Stimulated activated CD4-positive, alpha-beta T cell treated with anti-CD3 and anti-CD28 coated beads, Interleukin-2, amount 100 ng/mL, for 4 hours (primary cell): ENCODE data around the gene OSTC.

Experiments used
- DNase-seq: peaks from one replicate; pipeline ENCODE4 v3.0.0-alpha.2; 2020; ENCODE audit warnings: low read depth

Gene OSTC

DNA sequence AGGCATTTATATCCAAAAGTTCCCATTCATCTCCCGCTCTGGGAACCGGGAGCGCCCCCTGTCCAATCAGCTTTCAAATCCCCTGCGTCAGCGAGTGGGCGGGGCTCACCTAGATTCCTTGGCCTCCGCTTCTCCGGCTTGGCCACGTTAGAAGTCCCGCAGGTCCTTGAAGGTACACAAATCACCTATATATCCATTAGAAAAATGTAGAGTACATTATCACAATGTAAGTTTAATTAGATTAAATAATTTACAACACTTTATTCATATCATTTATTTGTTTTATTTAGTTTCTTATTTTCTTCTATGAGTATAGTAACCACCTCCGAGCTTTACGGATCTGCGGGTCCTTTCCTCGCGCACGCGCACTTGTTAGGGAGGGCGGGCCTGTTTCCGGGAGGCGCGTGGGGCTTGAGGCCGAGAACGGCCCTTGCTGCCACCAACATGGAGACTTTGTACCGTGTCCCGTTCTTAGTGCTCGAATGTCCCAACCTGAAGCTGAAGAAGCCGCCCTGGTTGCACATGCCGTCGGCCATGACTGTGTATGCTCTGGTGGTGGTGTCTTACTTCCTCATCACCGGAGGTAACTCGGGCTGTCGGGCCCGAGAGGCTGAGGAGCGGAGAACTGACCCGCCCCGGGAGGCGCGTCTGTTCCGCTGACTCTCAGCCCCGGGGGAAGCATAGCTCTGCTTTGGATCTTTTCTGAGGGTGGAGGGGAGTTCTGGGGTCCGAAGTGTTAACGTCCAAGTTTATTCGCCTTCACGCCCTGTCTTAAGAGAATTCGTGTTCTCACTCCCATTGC lies at the start of gene OSTC:
Gene OSTC, plus strand, starts transcription at position 388 of the 802 bp plus-strand sequence. Its CDS starts 57 bp downstream, at position 445.
- peak; percentile 86 for DNase-seq

GRCh38 chr4:108601106-108601505 lies 49.3 kb upstream of the OSTC start:
- no peak for DNase-seq

DNA sequence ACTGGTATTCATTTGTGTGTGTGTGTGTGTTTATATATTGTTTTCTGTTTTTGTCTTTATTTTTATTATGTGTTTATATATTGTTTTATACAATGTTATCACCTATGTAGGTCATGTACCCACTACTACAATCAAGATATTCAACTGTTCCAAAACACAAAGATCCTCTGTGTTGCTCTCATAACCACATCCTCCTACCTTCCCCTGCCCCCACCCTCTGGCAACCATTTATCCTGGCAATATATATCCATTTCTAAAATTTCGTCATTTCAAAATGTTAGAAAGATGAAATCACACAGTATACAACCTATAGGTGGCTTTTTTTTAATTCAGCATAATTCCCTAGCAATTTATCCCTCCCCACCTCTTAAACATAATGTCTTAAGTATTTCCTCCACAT lies 48.9 kb upstream of the OSTC start:
- DNase-seq = no peak

- no peak for DNase-seq
Observed at GRCh38 chr4:108602163-108602562, 48.2 kb upstream of the OSTC start.

DNA sequence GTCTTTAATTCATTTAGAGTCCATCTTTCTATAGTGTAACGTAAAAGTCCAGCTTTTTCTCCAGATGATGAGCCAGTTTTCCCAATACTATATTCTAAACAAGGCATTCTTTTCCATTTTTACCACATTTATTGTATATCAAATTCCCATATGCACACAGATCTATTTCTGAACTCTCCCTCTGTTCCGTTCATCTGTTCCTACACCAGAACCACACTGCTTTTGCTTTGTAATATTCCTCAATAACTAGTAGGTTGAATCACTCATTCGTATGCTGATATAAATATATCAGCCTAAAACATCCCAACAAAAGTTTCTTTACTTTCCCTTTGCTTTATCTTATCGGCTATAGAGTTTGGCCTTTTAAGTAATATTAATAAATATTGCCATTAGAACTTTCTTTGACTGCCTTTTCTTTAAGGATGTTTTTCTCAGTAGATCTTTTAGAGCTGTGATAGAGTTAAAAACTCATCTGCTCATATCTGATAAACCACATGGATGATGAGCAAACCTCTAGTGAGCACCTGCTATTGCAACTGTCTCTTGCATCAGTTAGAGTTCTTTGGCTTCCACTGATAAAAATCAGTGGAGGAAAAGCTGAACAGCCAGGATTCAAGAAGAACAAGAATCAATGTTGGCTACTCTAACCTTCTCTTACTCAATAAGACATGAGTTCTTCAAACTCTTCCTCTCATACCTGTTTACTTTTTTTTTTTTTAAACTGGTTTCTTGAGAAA lies 43.2 kb upstream of the OSTC start:
- DNase-seq = no peak

- DNase-seq = no peak
Observed at GRCh38 chr4:108611365-108611764, 39.0 kb upstream of the OSTC start.

GRCh38 chr4:108612365-108612764 lies 38.0 kb upstream of the OSTC start:
- DNase-seq = no peak

DNA sequence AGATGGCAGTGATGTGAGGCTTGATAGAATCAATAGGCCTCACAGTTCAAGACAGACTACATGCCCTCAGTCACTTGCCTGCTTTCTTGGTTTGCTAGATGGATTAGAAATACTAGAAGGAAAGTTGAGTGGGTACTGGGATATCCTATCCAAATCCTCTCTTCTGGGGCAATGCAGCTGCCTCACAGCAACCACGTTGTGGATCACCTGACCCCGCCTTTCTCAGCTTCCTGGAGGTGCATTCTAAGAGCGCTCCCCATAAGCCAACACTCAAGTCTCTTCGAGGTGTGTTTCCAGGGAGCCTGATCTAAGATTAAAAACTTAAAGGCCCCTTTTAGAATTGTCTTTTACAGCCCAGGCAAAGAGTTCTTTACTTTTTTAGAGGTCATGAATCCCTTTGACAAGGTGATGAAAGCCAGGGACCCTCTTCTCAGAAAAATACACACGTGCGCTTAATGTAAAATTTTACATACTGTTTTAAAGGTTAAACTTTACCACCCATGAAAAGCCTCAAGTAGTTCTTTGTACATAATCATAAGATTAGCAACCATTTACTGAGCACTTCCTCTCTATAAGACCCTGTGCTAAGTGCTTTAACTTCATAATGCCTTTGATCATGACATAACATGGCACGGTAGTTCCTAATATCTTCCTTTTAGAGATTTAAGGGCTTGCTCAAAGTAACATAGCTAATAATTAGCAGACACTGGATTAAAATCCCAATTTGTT lies 30.9 kb upstream of the OSTC start:
- peak; percentile 23 for DNase-seq

- peak; percentile 98 for DNase-seq
Observed at GRCh38 chr4:108620101-108620932, 30.1 kb upstream of the OSTC start, which contains the start of gene RPL34. TSS of gene RPL34 (plus strand) at chr4:108620576. CDS start at chr4:108621960, 1,384 bp downstream.

GRCh38 chr4:108620933-108621905 lies 29.2 kb upstream of the OSTC start:
- no peak for DNase-seq

DNA sequence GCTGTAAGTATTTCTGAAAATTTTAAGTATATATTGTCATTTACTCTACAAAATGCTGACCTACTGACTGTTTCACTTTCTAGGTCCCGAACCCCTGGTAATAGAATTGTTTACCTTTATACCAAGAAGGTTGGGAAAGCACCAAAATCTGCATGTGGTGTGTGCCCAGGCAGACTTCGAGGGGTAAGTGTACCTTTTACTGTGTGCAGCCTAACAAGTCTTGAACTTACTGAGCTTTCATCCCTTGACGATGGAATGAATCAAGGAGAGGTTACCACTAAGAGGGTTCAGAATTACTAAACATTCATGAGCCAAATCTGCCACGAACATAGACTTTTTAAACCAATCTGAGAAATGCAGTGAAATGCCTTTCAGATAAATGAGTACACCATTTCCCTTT lies 28.4 kb upstream of the OSTC start:
- no peak for DNase-seq

DNA sequence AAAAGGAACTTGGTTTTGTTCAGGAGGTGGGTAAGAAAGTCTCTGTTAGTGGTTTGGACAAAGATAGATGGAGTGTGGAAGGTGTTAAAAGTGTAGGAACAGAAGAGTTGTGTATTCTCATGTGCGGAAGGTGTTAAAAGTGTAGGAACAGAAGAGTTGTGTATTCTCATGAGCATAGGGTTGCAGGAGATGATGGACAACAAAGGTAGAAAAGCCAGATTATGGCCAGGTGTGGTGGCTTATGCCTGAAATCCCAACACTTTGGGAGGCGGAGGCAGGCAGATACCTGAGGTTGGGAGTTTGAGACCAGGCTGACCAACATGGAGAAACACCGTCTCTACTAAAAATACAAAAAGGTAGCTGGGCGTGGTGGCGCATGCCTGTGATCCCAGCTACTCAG lies 27.6 kb upstream of the OSTC start:
- DNase-seq = no peak

DNA sequence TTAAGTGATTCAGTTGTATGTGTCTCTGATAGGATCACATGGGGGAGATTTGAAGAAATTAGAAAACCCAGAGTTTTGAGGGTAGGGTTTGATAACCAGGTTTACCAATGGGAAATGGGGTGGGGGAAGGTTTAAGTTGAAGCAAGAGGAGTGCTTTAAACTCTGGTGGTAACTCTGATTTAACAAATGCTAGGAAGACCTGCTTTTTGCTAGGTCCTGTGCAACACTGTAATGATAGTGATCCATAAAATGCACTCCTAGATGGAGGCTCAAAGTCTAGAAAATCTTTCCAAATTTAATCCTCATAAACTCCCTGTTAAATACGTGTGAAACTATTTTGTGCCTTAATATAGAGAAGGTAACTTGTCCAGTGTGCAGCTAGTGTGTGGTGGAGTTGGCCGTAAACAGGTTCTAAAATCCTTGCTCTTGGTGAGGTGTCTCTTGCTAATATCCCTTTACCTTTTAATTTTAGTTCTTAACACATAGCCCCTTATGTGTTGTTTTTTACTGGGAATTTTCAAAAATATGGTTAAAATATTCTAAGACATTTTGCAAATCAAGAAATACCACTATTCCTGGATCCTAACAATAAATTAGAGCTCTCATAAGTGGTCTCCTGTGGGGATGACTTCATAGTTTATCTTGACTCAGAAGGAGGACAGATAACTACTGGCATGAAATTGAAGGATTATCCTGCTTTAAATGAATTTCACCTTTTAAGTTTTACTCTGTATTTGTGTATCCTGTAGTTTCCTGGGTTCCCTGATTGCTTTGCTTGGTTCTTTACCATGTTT lies 25.9 kb upstream of the OSTC start:
- no peak for DNase-seq

- no peak for DNase-seq
Observed at GRCh38 chr4:108626056-108626455, 24.3 kb upstream of the OSTC start.

DNA sequence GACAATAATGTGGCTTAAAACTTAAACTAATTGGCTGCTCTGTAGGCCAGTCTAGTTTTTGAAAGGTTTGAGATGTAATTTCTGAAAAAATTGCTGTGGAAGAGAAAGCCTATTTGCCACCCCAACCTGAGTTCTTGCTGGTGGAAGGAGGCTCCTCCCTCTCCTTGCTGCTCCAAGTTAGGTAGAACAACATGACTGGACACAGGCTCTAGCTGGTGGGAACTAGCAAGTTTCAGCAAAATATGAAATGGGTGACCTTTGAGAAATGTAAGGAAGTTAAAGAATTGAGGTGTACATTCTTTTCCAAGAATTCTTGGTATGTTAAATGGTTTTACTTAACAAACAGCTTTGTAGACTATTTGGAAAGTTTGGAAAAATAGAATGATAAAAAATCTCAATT lies 22.0 kb upstream of the OSTC start:
- DNase-seq = no peak

DNA sequence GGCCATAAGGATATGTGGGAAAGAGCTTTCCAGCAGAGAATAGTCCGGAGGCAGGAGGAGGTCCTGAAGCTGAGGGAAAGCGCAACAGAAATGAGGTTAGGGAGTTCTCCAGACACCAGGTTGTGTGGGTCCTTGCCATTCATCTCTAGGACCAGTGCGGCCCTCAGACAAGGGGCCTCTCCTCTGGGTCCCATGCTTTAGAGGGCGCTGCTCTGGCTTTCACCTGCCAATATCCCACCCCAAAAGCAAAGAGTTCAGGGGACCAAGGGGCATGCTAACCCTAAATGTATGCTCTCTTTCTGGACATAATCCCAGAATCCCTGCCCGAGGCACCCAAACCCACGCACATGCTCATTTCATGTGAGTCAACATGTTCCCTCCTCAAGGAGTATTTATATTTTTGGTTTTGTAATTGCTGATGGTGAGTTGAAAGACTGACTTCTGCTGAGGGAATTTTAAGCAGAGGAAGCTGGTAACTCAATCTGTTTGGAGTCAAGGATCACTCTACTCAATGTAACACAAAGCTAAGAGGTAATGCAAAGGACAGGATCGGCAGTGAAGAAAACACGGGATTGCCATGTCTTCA lies 15.2 kb upstream of the OSTC start:
- no peak for DNase-seq

DNA sequence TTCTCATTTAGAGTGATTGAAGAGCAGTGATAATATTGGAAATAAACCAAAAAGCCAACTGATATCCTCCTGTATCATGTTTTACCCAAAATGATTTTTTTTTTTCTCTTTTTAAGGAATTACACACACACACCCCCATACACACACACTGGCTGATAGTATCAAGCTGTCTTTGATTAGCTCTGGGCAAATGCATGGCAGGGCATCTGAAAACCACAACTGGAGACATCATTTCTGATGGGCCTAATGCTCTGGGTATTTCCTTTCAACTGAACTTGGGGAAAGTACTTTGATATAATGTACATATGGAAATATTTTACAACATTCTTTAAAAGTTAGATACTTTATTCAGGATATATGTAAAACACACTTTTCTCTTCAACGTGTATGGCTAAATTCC lies 14.2 kb upstream of the OSTC start:
- no peak for DNase-seq

DNA sequence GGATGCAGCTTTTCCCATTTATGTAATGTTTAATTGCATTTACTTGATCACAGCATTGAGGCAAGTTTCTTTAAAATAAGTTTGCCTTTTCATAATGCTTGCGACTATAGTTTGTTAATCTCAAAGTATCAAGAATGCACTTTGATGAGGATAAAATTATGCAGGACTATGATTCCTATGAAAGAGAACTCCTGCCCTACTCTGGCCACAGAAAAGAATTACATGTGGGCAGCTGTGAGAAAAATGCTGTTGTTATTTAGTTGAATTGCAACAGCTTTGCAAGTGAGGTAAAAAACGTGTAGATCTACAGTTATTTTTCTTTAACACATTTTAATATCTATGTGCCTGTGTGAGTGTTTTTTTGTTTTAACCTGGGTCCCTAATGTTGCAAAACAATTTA lies 12.5 kb upstream of the OSTC start:
- no peak for DNase-seq

- no peak for DNase-seq
Observed at GRCh38 chr4:108644237-108644636, 6.2 kb upstream of the OSTC start.
